ENCODE measurements around the gene ADAM12.

GRCh38 chr10:126198681-126199080 lies 189.6 kb downstream of the ADAM12 start:
- TF ChIP-seq POLR2A (IDR thresholded peaks at IDR 0.05; ENCODE audit: low read depth, low read length) (no peak), TAF1 (IDR thresholded peaks at IDR 0.05; ENCODE audit: low read depth, low read length) (no peak), POLR2AphosphoS5 (IDR thresholded peaks at IDR 0.05; ENCODE audit: low read depth, low read length) (no peak)

All from GM12891 (cell line).